Activated CD4-positive, alpha-beta memory T cell treated with anti-CD3 and anti-CD28 coated beads, Interleukin-2, amount 10 ng/mL, durations not matched to agents 7 days and 5 days (primary cell): ENCODE results near the gene ARHGAP4. TPM values are rescaled to one million over a fixed set of nuclear protein-coding genes. Genes with fewer than 3 reads are reported as not detected.

ENCODE experiments used
- CTCF ChIA-PET: fragments of 350-600 bp; sonication (Branson Sonifier 250); formaldehyde crosslinking; loops from one replicate; lab custom pipeline; 2021; ENCODE audit warnings: antibody characterized with exemption, inconsistent platforms; lab: Charles Lee
- POLR2A ChIA-PET: fragments of 350-600 bp; sonication (Branson Sonifier 250); formaldehyde crosslinking; loops from one replicate; lab custom pipeline; 2021; ENCODE audit warnings: antibody characterized with exemption; lab: Charles Lee
- DNase-seq: peaks from one replicate; pipeline ENCODE4 v3.0.0-alpha.2; 2020
- H3K27ac Mint-ChIP-seq: one replicate; pipeline ENCODE4 v1.8.0; 2021; ENCODE audit warnings: mild to moderate bottlenecking, mixed read lengths
- H3K27me3 Mint-ChIP-seq: one replicate; pipeline ENCODE4 v1.8.0; 2021; ENCODE audit warnings: mixed read lengths
- H3K36me3 Mint-ChIP-seq: one replicate; pipeline ENCODE4 v1.8.0; 2021; ENCODE audit warnings: low read depth, mixed read lengths
- H3K4me1 Mint-ChIP-seq: one replicate; pipeline ENCODE4 v1.8.0; 2021; ENCODE audit warnings: mixed read lengths
- H3K4me3 Mint-ChIP-seq: one replicate; pipeline ENCODE4 v1.8.0; 2021; ENCODE audit warnings: mild to moderate bottlenecking, mixed read lengths
- H3K9me3 Mint-ChIP-seq: one replicate; pipeline ENCODE4 v1.8.0; 2021; ENCODE audit warnings: mixed read lengths
- total RNA-seq, 2 experiments: library from RNA; stranded (reverse); gene quantifications; one replicate each; pipeline ENCODE4 v1.2.3, GENCODE V29; 2021

ARHGAP4 gene
- total RNA-seq, 2 experiments from 2014 or later: 262 to 267 TPM

DNA sequence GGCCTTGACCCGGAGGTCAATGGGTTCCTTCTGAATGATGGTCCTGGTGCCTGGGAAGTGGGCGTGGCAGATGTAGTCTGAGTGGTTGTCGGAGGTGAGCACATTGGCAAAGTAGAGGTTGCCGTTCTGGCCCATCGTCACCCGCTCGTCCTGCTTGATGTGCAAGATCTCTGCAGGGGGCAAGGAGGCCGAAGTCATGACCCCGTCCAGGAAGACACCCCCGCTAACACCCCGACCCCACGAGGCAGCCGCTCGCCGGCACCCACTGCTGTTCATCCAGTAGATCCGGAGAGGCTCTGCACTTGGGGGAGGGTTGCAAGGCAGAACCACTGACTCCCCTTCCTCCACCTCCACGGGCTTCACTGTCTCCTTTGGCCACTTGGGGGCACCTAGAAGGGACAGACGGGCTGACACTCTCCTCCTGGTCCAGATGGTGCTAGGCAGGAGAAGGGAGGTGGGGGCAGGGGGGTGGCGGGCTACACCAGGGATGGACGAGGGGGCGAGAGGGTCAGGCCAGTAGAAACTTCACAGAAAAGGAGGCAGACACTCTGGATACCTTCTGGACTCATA lies 55.2 kb downstream of the ARHGAP4 start:
- ChIA-PET POLR2A (no interaction called here), CTCF (no interaction called here)
- Mint-ChIP-seq H3K27me3 (peaks cover 3% of the 10 kb centered on the region), H3K4me3 (no peak overlapping the region), H3K36me3 (no peaks in the 10 kb centered on the region), H3K9me3 (no peaks in the 10 kb centered on the region), H3K27ac (no peak overlapping the region), H3K4me1 (no peaks in the 10 kb centered on the region)
- DNase-seq: no peak

DNA sequence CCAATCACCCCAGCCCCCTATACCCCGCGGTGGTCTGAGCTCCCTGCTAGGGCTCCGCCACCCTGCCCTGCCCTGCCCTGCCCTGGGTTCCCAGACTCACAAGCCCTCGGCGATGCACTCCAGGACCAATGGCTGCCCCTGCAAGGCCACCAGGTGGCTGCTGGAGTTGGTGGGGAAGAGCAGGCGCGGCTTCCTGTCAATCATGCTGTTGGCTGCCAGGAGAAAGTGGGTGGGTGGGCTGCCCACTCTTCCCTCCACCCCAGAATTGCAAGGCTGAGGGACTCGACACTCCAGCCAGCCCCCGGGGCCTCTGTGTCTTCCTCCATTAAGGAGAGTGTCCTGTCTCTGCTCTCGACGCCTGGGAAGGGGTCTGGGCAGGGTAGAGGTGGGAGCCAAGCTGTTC lies 55.8 kb downstream of the ARHGAP4 start:
- Mint-ChIP-seq H3K4me1 (no peaks in the 10 kb centered on the region), H3K36me3 (no peaks in the 10 kb centered on the region), H3K27me3 (peaks cover 3% of the 10 kb centered on the region), H3K9me3 (no peaks in the 10 kb centered on the region), H3K4me3 (no peak overlapping the region), H3K27ac (no peak overlapping the region)
- no peak for DNase-seq
- ChIA-PET POLR2A (no interaction called here), CTCF (no interaction called here)

DNA sequence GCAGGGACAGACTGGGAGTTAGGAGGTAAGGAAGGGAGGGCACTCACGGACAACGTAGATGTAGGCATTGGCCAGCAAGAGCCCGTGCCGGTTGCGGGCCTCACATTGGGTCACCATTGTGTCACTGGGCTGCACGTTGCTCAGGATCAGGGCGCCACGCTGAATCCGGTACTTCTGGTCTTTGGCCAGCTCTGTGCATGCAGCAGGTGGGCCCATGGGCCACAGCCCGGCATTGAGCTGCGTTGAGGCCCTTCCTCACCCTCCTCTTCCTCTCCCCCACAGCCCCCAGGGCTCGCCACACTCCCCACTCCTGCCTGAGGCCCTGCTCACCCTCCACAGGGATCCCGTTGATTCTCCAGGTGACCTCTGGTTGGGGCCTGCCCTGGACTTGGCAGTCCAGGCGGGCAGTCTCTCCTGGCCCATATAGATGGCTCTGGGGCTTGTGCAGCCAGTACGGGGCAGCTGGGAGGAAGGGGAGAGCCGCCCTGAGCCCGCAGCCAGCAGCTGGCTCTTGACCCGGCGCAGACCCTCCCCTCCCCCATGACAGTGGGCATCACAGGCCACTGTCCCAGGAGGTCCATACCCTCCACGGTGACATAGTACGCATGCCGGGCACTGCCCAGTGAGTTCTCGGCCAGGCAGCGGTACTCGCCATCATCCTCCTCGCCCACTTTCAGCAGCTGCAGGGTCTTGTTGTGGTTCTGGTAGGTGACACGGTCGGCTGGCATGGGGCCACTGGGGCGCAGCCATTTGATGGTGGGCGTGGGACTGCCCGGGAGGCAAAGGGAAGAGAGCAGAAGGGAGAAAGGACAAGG lies 56.4 kb downstream of the ARHGAP4 start:
- ChIA-PET CTCF (no interaction called here), POLR2A (no interaction called here)
- H3K27ac Mint-ChIP-seq: no peak overlapping the region
- no peak overlapping the region for H3K4me3 Mint-ChIP-seq
- H3K36me3 Mint-ChIP-seq: no peaks in the 10 kb centered on the region
- no peaks in the 10 kb centered on the region for H3K4me1 Mint-ChIP-seq
- no peaks in the 10 kb centered on the region for H3K9me3 Mint-ChIP-seq
- H3K27me3 Mint-ChIP-seq: peaks cover under 1% of the 10 kb centered on the region
- DNase-seq: no peak

DNA sequence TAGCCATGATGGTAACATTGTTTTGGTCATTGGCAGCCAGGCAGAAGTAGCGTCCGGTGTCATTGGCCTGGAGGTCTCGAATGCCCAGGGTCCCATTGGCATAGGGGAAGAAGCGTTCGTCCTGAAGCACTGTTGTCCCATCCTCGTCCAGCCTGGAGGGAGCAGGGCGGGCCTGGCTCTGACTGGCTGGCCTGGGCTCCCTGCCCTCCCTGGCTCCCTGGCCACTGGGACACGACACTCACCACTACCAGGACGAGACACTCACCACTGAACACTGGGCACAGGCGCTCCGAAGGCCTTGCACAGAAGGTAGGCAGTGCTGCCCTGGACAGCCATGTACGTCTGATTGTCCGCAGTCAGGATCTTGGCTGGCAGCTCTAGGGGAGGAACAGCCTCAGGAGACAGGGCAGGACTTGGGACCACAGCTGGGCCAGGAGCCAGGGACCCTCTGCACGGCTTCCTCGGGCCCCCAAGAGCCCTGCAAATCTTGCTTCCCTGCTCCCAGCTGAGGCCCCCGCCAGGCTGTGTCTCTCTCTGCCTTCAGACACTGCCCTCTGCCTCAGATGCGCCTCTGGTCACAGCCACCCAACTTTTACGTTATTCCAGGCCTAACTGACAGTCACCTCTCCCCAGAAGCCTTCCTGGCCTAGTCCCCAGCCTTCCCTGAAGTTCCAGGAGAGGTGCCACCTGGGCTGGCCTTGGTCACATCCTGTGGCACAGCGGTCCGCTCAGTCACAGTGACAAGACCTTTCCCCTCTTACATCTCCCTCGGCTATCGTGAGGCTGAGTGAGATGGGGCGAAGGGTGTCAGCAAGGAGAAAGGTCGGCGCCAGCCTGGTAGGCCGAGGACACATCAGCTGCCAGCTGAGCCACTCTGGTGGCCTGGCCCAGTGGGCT lies 57.2 kb downstream of the ARHGAP4 start:
- H3K4me1 Mint-ChIP-seq: no peaks in the 10 kb centered on the region
- no peaks in the 10 kb centered on the region for H3K9me3 Mint-ChIP-seq
- DNase-seq: no peak
- POLR2A ChIA-PET: no interaction called here
- no peak overlapping the region for H3K27ac Mint-ChIP-seq
- H3K36me3 Mint-ChIP-seq: no peaks in the 10 kb centered on the region
- no peak overlapping the region for H3K4me3 Mint-ChIP-seq
- no peaks in the 10 kb centered on the region for H3K27me3 Mint-ChIP-seq
- CTCF ChIA-PET: no interaction called here

DNA sequence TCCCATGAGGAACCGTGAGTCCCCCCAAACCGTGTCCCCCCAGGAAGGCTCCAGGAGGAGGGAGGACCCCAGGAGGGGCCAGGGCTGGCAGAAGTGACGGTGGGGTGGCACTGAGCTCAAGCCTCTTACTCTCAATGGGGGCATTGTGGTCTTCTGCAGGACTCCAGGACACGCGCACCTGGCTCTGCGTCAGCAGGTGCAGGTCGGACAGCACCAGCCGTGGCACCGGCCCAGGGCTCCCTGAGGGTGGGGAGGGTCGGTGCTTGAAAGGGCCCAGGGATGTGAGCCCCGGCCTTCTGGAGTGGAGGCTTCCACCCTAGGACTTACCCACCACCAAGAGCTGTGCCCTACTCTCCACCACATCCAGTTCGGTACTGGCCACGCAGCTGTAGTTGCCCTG lies 58.4 kb downstream of the ARHGAP4 start:
- H3K36me3 Mint-ChIP-seq: no peaks in the 10 kb centered on the region
- no peak for DNase-seq
- H3K27me3 Mint-ChIP-seq: no peaks in the 10 kb centered on the region
- no peaks in the 10 kb centered on the region for H3K9me3 Mint-ChIP-seq
- ChIA-PET POLR2A (no interaction called here), CTCF (no interaction called here)
- no peaks in the 10 kb centered on the region for H3K4me1 Mint-ChIP-seq
- H3K4me3 Mint-ChIP-seq: no peak overlapping the region
- no peak overlapping the region for H3K27ac Mint-ChIP-seq

DNA sequence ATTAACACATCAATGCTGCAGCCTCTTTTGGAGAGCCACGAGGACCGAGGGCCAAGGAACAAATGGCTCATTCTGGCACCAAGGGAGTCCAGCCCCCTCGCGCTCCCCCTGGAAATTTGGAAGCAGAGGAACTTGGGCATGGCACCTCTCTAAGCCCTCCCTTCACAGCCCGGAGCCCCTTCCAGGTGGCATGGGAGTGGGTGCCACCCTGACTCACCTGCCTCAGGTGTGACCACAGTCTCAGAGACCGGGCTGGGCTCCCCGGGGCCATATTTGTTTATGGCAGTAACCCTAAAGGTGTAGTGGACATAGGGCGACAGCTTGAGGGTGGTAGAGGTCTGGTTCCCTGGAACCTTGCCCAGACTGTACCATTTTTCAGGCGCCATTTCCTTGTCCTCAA lies 58.9 kb downstream of the ARHGAP4 start:
- H3K27me3 Mint-ChIP-seq: no peaks in the 10 kb centered on the region
- CTCF ChIA-PET: no interaction called here

DNA sequence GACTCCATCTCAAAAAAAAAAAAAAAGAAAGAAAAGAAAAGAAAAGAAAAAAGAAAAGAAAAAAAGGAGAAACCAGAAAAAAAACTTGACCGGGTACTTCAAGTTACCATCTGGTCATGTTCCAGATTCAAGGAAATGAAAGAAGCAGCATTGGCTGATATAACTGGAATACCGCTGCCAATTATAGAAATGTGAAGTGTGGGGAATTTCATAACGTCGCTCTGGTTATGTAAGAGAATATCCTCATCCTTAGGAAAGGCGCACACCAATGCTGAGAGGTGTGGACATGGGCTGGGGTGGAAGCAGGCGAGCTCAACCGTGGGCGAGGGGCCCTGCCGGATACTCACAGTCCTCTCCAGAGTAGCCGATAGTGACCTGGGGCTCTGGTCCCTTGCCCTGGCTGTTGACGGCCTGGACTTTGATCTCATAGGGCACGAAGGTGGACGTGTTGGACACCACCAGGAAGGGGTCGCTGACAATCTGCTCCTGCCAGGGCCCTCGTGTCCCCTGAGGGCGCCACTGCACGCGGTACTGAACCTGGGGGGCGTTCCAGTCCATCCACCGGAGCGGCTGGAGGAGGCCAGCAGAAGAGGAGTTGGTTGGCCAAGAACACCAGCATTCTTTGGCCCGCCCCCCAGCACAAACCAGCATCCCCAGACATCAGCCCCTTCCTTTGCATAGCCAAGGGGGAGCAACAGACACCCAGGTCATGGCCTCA lies 59.6 kb downstream of the ARHGAP4 start:
- no peaks in the 10 kb centered on the region for H3K27me3 Mint-ChIP-seq
- ChIA-PET POLR2A (no interaction called here), CTCF (no interaction called here)
- H3K4me1 Mint-ChIP-seq: no peaks in the 10 kb centered on the region
- DNase-seq: no peak
- H3K9me3 Mint-ChIP-seq: no peaks in the 10 kb centered on the region
- no peak overlapping the region for H3K27ac Mint-ChIP-seq
- no peak overlapping the region for H3K4me3 Mint-ChIP-seq
- H3K36me3 Mint-ChIP-seq: no peaks in the 10 kb centered on the region

More for the DNA sequence above, 58.9 kb downstream of the ARHGAP4 start:
- Mint-ChIP-seq H3K4me1 (no peaks in the 10 kb centered on the region), H3K27ac (no peak overlapping the region), H3K4me3 (no peak overlapping the region), H3K36me3 (no peaks in the 10 kb centered on the region), H3K9me3 (no peaks in the 10 kb centered on the region)
- no peak for DNase-seq
- POLR2A ChIA-PET: no interaction called here

DNA sequence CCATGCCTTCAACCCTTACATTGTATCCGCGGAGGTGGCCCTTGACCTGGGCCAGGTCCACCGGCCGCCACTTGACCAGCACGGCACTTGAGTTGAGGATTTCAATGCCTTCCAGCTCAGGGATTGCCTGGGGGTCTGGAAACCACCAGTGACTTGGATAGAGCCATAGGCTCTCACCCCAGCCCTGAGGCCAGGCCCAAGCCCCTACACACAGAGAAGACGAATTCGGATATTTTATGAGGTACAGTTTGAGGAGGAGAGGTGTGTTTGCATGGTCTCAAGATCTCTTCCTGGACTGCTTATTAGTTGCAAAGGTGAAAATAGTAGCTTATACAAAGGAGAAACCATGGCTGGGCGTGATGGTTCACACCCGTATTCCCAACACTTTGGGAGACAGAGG lies 60.4 kb downstream of the ARHGAP4 start:
- DNase-seq: no peak
- ChIA-PET POLR2A (no interaction called here), CTCF (no interaction called here)
- Mint-ChIP-seq H3K27ac (no peak overlapping the region), H3K36me3 (no peaks in the 10 kb centered on the region), H3K4me3 (no peak overlapping the region), H3K9me3 (no peaks in the 10 kb centered on the region), H3K4me1 (no peaks in the 10 kb centered on the region), H3K27me3 (no peaks in the 10 kb centered on the region)

DNA sequence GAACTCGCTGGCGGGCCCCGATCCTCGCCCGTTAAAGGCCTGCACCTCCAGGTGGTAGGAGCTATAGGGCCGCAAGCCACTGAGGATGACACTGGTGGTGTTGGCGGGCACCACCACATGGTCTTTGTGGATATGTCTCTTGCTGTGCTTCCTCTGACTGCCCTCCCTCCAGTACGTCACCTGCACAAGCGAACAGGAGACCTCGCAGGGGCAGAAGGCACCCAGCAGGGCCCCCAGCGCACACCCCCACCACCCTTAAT lies 60.8 kb downstream of the ARHGAP4 start:
- H3K4me1 Mint-ChIP-seq: no peaks in the 10 kb centered on the region
- H3K36me3 Mint-ChIP-seq: no peaks in the 10 kb centered on the region
- POLR2A ChIA-PET: no interaction called here
- no peak overlapping the region for H3K27ac Mint-ChIP-seq
- no peaks in the 10 kb centered on the region for H3K9me3 Mint-ChIP-seq
- CTCF ChIA-PET: no interaction called here
- H3K27me3 Mint-ChIP-seq: no peaks in the 10 kb centered on the region
- DNase-seq: no peak
- H3K4me3 Mint-ChIP-seq: no peak overlapping the region

DNA sequence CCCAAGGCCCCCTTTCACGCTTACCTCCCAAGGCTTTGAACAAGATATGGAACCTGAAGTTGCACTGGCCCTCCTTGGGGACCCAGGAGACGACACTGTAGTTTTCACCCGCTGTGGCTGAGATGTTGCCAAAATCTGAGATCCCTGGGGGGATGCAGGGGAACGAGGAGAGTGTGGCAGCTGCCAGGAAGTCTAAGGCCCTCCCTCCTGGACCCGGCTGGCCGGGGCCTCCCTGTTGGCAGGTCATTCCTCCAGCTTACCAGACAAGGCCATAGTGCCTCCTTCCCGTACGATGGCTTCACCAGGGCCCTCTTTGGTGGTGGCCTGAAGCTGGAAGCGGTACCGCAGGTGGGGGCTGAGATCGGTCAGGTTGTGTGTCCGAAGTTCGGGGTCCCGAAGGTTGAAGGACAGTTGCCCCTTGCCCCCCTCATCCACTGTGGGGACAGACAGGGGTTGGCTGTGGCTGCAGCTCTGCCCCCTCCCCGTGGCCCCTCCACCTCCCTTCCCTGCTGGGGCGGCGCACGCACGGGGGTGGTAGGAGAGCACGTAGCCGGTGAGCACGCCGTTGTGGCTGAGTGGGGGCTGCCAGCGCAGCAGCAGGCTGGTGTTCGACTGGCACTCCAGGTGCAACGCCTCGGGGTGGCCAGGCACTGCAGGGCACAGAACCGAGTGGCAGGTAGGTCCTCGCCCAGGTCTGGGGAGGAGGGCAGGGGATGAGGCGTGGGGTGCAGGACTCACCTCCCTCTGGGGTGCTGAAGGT lies 61.3 kb downstream of the ARHGAP4 start:
- Mint-ChIP-seq H3K9me3 (no peaks in the 10 kb centered on the region), H3K27me3 (no peaks in the 10 kb centered on the region), H3K27ac (no peak overlapping the region), H3K36me3 (no peaks in the 10 kb centered on the region), H3K4me3 (no peak overlapping the region), H3K4me1 (no peaks in the 10 kb centered on the region)
- ChIA-PET CTCF (no interaction called here), POLR2A (no interaction called here)
- DNase-seq: no peak

DNA sequence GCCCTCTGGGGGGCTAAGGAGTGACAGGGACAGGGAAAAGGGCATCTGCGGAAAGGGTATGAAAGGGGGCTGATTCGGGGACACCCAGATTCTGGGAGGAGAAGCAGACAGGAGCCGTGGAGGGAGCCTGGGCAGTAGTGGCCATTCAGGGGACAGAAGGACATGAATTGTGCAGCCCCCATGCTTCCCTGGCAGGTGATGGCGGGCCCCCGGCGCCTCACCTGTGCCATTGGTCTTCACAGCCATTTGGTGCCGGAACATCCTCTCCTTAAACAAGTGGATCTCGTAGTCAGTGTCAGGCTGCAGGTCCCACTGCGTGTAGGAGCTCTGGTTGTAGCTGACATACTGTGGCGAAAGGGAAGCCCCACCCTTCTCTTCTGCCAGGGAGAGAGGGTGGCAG lies 62.0 kb downstream of the ARHGAP4 start:
- Mint-ChIP-seq H3K9me3 (no peaks in the 10 kb centered on the region), H3K4me1 (no peaks in the 10 kb centered on the region), H3K4me3 (no peak overlapping the region), H3K27ac (no peak overlapping the region), H3K36me3 (no peaks in the 10 kb centered on the region), H3K27me3 (no peaks in the 10 kb centered on the region)
- DNase-seq: no peak
- POLR2A ChIA-PET: no interaction called here
- CTCF ChIA-PET: no interaction called here

DNA sequence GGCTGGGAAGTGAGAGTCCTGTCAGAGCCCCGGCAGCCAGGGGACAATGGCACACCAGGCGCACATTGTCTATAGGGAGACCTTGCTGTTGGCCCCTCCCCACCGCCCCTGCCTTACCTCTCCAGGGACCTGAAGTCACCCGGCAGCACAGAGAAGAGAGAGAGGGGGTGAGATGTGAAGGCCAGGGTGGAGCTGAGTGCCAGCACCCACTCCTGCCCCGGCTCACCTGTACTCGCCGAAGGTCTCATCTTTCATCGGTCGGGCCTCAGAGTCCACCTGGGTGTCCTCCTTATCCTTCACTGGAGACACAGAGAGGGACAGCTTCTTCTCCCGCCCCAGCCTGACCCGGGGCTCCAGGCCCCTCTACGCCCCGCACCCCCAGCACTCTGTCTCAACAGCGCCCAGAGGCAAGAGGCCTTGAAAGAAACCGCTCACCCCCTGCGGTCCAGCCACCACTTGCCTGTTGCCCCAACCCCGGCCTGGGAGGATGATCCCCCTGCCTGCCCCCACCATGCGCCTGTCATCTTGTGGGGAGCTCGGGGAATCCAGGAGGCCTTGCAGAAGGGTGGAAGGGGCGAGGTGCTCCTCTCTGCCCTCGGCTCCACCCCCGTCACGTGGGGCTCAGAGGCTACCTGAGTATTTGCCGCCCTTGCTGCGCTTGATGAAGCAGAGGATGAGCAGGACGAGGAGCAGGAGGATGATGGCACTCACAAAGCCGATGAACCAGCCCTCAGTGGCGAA lies 62.6 kb downstream of the ARHGAP4 start:
- Mint-ChIP-seq H3K27ac (no peak overlapping the region), H3K9me3 (no peaks in the 10 kb centered on the region), H3K4me3 (no peak overlapping the region), H3K36me3 (no peaks in the 10 kb centered on the region), H3K4me1 (no peaks in the 10 kb centered on the region), H3K27me3 (no peaks in the 10 kb centered on the region)
- CTCF ChIA-PET: no interaction called here
- POLR2A ChIA-PET: no interaction called here
- DNase-seq: no peak
